Right ventricle myocardium superior (tissue), 1 donor: ENCODE results near the gene CARMIL1. TPM values are rescaled to one million over a fixed set of nuclear protein-coding genes. Genes with fewer than 3 reads are reported as not detected.

ENCODE experiments used
- ATAC-seq: fragments of 200-7000 bp; cut with Tn5 transposase; one replicate; pipeline ENCODE4 v1.9.1; 2020; ENCODE audit warnings: mild to moderate bottlenecking; ENCODE audit not compliant: poor library complexity
- DNase-seq: peaks from one replicate; pipeline ENCODE4 v3.0.0-alpha.2; 2020
- intact Hi-C: fragments of 100-400 bp; cut with DNase I; formaldehyde crosslinking; loops from one replicate; pipeline ENCODE4 v1.11.2; 2022
- total RNA-seq: library from RNA; stranded (reverse); fragmentation: NEBNext Ultra II Directional; extraction: Animal tissue kit (Norgen Biotek cat#: 25700); gene quantifications from one replicate; pipeline ENCODE4 v1.2.1, GENCODE V29; 2021
- donor health status: DM: no; HTN: yes; CAD: no; lungs with severe emphysema.

Gene CARMIL1
- total RNA-seq, 1 donor from 2014 or later, result 3.4 TPM

DNA sequence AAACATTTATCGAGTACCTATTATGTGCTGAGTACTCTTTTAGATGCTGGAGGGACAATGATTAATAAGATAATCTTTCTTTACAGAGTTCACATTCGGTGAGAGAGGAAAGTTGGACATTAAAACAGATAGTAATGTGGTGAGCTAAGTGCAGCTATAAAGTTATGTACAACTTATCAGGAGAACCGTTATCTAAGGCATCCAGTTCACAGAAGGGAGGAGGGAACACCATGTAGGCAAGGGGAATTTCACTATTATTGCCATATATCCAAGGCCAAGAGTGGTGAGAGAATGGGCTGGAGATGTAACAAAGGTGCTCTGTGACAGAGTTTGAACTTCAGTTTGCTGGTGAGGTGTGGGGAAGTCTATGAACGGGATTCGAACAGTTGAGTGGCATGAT, 105.8 kb downstream of the CARMIL1 start:
- ATAC-seq (no peak), DNase-seq (no peak)
- intact Hi-C loops, result no loop called here

DNA sequence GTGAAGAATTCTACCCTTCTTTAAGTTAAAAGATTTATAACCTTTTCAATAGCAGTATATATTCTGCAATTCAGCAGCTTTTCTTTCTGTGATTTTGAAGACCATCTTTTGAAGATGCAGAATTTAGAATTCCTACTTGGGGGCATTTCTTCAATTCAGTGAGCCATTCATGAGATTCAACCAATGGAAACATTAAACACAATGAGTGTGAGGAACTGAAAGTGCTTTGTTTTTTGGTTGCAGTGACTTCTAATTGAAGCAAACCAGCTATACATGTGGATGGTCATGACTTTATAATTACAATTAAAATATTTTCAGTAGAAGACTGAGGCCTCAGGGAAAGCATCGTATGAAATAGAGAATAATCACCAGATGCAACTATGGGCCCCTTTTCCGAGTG, 108.3 kb downstream of the CARMIL1 start:
- intact Hi-C loops, result no loop called here
- DNase-seq (no peak), ATAC-seq (no peak)

DNA sequence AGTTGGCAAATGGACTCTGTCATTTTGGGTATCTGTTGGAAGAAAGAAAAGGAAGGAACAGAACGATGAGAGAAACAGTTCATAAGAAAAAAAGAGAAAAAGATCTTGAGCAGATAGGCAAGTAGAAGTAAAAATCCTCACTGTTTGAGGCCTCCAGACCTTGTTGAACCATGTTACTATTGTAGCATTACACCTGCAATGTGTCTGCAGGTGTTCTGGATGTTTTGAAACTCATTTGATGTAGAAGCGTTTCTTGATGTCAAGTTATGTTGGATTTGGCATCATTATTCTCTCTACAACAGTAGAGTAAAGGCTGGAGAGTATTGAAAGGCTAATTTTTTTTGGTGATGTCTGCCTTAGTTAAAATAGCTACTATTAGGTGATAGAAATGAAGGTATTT, 108.7 kb downstream of the CARMIL1 start:
- intact Hi-C loops, result no loop called here
- no peak for DNase-seq
- ATAC-seq, result no peak

DNA sequence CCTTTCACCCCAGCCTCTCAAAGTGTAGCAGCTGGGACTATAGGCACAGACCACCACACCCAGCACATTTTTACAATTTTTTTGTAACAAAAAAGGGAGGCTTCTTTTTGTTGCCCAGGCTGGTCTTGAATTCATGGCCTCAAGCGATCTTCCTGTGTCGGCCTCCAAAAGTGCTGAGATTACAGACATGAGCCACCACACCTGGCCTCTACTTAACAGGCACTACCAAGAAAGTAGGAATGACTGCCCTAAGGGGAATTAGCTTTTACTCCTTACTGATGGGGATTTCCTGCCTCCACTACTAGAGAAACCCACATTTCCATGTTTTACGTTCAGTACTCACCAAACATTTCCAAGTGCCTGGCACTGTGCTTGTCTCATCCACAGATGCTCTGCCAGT, 109.6 kb downstream of the CARMIL1 start:
- ATAC-seq (no peak), DNase-seq (no peak)
- intact Hi-C loops, result no loop called here

DNA sequence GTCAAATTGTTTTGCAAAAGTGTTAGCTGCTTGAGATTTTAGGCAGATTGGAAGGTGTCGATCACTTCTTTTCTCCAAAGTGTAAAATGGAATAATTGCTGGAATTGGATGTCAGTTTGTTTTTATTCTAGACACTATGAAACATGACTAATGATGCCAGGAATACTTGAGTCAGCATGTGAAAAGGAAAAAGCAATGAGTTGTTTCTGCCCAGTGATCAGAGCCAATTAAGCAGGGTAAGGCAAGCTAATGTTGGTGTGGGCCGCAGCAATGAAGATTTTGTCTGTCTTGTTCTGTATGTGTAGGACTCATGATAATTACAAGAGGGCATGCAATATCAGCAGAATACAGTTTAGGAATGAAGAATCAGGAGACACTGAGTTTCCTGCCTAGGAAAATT, 110.3 kb downstream of the CARMIL1 start:
- intact Hi-C loops, result no loop called here
- ATAC-seq, result no peak
- no peak for DNase-seq

DNA sequence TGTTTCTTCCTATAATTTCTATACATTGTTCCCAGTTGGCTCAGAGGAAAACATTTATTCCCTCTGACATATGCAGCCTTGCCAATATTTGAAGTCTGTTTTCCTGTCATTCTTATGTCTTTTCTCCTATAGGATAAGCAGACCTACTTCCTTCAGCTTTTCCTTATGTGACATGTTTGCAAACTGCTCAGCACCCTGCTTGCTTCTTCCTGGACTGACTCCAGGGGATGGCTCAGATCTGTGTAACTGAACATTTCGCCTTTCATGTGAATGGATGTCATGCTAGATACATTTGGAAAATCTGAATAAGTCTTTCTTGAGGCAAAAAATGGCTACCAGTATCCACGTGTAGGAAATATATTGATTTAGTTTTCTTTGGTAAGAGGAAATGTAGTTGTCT, 113.2 kb downstream of the CARMIL1 start:
- intact Hi-C loops, result no loop called here
- no peak for ATAC-seq
- no peak for DNase-seq

DNA sequence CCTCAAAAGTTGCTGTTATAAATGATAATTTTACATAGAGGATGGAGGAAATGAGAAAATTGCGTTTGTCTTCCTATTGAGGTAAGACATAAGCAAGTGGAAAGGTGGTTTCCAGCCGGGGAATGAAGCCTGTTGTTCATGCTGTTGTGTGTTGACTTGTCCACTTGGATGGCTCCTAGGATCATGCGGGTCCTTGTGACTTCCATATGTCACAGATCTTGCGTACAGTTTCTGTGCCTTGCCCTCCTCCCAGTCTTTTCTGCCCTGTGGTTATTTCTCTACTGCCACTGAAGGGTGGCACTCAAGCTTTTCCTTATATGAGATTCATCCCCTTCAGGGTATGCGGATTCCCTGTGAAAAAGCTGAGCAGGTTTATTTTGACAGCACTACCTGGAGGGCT, 116.6 kb downstream of the CARMIL1 start:
- intact Hi-C loops, result no loop called here
- no peak for ATAC-seq

DNA sequence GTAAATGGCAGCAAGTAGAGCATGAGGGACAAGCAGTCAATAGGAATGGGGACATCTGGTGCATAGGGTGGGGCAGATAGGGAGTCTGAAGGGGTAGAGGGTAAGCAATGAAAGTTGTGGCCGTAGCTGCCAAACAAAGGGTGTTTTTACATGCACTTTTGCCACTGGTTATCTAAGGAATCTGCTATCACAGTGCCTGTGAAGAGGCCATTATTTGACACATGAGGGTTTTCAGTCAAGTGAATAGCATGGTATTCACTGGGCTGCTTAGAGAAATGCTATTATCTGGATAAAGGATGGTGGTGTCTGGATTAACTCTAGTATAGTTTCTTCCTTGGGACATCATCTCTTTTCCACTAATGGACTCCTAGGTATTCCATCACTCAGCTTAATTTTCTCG, 118.2 kb downstream of the CARMIL1 start:
- ATAC-seq (no peak), DNase-seq (no peak)
- intact Hi-C loops, result no loop called here

More for the DNA sequence above, 116.6 kb downstream of the CARMIL1 start:
- DNase-seq, result no peak

DNA sequence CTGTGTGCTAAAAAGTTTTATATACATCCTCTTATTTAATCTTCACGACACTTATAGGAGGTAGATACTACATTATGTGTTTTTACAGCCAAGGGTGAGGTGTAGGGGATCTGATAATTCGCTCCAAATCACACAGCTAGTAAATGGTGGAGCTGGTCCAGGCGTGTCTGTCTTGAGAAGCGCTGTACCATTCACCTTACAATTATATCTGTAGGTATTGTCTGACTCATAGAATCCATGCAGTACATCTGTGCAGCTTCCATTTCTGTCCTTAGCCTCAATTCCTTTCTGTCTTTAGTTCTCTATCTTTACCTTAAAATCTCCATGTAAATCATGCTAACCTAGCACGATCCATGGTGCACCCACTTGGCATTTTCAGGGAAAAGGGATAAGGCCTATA, 120.7 kb downstream of the CARMIL1 start:
- intact Hi-C loops, result no loop called here
- DNase-seq (no peak), ATAC-seq (no peak)

DNA sequence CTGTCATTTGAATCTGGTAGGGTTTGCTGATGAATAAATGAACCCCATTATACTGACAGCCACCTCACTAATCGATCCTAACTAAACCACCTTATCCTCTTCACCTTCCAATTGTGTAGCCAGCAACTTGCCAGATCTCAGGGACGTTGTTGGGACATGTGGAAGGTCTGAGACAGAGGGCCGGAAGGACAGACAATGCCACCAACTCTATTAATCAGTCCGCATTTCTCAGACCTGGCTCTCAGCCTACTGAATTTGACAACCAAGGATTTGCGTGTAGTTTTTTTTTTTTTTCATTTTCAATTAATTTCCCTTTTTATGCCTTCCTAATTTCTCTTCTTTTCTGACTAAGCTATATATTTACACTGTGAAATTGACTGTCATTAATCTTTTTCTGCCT, 122.5 kb downstream of the CARMIL1 start:
- intact Hi-C loops, result no loop called here
- ATAC-seq, result no peak

DNA sequence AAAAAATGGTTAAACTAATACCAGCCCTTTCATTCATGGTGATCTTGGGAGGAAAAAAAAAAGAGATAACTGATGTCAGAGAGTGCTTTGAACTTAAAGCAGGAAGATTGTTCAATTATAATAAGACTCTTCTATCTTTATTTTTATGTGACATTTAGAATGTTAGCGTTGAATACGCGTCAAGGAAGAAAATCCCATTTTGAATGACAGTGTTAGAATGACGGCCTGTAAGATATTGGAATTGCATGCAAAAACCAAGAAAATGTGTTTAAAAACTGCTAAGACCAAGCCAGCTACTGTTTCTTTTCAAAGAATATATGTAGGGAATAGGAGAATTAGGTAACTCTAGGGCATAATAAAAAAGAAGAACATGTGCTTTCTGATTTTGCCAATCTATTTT, 123.0 kb downstream of the CARMIL1 start:
- intact Hi-C loops, result no loop called here
- ATAC-seq (no peak), DNase-seq (no peak)

More for the DNA sequence above, 122.5 kb downstream of the CARMIL1 start:
- no peak for DNase-seq

DNA sequence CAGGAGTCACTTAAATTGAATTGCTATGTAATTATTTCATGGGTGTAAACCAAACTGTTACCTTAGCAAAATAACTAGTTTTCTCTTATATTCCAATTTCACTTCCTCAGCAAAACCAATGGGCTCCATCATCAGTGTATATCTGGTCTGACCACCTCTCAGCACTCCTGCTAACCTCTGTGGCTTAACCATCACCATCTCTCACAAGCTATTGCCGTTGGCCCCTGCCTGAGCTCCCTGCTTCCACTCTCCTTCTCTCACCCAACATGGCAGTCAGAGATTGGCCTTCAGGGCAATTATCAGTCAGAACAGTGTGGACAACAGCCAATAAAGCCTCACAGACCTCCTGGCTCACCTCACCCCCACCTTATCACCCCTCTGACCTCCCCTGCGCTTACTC, 124.0 kb downstream of the CARMIL1 start:
- ATAC-seq, result no peak
- DNase-seq, result no peak
- intact Hi-C loops, result no loop called here

DNA sequence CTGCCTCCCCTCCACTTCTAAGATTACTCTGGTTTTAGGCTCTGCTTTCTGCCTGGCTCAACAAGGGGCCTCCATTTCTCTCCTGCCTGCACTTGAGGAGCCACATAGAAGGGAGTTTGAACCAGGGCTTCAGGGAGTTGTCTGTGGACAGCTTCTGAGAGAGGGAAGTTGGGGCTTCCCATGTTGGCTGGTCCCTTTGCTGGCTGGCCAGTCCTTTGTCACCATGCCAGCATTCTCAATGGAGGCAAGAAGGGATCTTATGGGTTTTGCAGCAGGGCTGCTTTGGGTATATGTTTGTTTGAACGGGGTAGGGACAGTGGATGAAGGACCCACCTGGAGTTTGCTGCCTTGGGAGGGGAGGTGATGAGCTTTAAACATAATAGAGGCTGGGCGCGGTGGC, 124.9 kb downstream of the CARMIL1 start:
- intact Hi-C loops, result no loop called here
- ATAC-seq, result peak; percentile 61
- no peak for DNase-seq

DNA sequence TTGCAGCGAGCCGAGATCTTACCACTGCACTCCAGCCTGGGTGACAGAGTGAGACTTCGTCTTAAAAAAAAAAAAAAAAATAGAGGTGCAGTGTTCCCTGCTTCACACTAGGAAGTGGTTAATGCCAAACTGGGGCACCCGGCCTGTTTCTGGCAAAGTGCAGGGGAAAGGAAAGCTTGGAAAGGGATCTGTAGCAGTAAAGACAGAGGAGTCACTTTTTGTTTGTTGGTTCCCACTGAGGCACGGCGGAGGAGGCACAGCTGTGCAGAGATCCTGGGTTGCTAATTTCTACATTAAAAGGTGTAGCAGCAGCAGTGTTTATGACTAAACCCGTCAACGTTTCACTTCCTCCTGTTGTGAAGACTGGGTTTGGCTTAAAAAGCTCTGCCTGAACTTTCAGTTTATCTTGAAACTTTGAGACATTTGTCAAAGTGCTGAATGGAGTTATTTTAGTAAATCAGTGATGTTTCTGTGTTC, 125.6 kb downstream of the CARMIL1 start:
- intact Hi-C loops, result no loop called here
- ATAC-seq (no peak), DNase-seq (no peak)

DNA sequence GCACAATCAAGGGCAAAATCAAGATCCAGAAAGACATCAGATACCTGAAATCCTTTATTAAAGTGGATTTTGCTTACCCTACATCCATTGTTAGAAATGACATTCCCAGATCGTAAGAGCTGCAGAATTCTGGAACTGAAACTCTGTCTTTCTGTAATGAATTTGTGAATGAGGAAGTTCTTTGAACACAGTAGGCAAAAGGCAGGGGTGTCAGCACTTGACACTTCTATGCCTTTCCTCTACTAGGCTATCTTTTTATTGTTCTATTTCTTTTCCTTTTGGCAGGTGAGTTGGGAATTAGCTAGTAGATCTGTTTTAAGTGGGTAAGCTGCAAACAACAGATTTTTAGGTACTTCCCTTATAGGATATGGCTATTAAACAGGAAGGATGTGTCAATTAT, 126.3 kb downstream of the CARMIL1 start:
- no peak for ATAC-seq
- intact Hi-C loops, result no loop called here
- no peak for DNase-seq

DNA sequence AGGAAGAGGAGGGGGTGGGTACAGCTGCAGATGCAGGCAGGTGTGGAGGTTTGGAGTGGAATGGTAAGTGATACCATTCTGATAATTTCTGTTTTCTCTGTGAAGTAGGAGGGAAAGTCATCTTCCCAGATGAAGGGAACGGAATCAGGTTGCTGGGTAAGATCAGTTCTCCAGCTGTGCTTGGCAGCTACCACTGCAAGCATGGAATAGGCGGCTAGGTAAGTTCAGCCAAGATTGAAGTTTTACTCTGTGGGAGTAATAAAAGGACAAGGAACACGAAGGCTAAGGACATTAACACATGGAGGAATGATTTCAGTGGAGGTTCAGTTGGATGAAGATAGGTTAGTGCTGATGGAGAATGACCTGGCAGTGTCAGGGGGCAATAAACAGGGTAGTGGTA, 128.3 kb downstream of the CARMIL1 start:
- ATAC-seq, result no peak
- intact Hi-C loops, result no loop called here
- no peak for DNase-seq

DNA sequence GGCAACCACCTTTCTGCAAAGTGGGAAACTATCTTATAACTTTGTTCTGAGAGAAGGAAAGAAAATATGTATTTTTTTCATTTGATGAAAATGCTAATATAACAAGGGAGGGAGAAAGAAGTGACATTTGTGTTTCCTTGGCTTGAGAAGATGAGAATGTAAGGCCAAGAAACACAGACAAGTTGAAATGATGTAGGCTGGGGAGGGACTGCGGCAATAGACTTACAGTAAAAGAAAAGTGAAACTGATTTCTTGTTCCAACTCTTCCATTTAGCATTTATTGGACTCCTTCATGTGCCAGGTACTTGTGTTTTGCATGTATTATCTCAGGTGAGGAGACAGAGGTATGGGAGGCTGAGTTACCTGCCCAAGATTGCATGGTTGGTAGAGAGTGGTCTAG, 130.9 kb downstream of the CARMIL1 start:
- intact Hi-C loops, result no loop called here
- ATAC-seq, result no peak

DNA sequence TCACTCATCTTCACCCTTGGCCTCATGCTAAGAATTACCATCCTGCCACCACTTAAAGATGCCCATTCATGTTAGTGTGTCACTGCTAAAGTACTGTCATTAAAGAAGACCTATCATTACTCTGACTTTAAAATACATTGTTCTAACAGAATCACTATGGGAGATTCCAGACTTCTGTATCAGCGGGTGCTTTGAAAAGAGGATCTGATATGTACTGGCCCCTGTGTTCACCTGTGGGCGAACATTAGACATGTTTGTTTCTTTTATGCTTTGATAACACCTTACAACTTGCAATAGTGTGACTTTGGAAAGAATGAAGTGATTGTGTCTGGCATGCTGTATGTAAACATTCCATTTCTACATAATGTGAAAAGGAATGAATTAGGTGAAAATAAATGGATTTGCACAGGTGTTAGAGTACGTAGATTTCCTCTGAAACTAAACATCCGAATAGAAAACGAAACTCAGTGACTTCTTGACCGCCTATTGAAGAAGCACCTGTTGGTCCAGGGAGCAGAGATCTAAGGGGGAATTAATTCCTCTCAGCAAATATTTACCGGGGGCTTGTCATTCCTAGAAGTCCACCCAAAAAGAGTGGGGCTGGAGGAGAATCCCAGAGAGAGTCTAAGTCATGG, 132.3 kb downstream of the CARMIL1 start:
- DNase-seq, result no peak
- no peak for ATAC-seq
- intact Hi-C loops, result no loop called here

More for the DNA sequence above, 130.9 kb downstream of the CARMIL1 start:
- no peak for DNase-seq

DNA sequence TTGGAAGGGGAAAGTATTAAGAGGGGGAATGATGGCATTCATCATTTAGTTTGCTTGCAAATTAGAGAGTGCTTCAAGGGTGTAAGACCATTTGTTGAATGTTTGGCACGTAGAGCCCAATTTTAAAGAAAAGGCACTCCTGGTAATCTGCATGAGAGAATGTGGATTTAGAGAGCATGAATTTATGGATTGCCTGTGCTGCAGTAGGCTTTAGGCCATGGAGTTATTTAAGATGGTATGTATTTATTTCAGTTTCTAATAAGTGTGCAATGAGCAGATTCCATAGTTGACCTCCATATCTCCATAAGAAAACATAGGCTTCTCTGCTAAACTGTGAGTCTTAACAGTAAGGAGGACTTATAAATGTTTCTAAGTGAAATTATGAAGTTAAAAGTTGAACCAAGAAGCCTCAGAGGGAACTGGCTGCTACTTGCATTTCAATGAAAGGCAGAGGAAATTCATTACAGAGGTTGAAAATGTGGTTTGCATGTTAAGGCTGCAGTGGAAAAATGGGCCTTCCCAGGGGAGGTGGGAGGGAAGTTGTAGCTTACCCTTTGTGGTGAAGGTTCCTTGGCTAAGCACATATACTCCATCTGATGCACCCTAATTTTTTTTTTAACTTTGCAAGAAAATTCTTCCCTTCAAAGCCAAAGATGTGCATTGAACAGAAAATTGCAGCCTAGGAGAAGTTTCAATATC, 134.2 kb downstream of the CARMIL1 start:
- ATAC-seq (no peak), DNase-seq (no peak)
- intact Hi-C loops, result no loop called here

DNA sequence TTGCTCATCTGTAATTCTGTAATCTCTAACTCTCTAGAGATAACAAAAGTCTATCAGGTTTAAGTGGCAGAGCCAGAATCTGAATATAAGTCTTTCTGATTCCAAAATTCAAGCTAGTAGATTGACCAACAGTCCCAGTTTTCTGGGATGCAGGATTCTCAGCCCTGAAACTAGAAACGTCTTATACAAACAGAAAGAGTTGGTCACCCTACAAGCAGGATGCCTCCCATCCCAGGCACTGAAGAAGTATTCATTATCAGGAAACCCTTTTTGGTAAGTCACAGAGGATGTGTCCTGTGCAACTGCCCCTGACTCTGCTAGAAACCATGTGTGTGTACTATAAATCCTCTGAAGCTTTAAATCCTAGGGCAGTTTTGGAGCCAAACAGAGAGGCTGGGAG, 135.0 kb downstream of the CARMIL1 start:
- ATAC-seq, result no peak
- DNase-seq, result no peak
- intact Hi-C loops, result no loop called here

DNA sequence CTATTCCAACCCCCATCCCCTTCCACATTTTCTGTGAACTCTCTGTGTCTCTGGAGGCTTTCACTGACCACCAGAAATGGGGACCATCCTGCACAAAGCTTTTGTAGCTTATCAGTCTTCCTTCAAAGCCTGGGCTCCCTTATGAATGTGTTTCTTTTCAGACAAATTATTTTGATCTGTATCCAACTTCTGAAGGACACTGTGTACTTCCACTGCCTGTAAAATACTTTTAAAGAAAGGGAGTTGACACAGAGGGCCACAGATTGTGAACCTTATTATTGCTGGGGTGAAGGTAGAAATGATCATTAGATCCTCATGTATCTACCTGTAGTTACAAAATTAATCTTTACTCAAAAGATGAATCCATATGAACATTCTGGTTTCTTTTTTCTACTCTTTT, 135.6 kb downstream of the CARMIL1 start:
- intact Hi-C loops, result no loop called here
- ATAC-seq (peak; percentile 41), DNase-seq (no peak)
